ENCODE measurements around the gene RDH13.

The RDH13 gene

GRCh38 chr19:55053735-55054134 is 9.2 kb downstream of the RDH13 start (continued):
- TF ChIP-seq ZC3H10 (CRISPR knock-in tag; IDR thresholded peaks at IDR 0.05) = no peak
- TF ChIP-seq BACH2 (CRISPR knock-in tag; IDR thresholded peaks at IDR 0.05; ENCODE audit: borderline replicate concordance) = no peak
- TF ChIP-seq GLIS3 (CRISPR knock-in tag; IDR thresholded peaks at IDR 0.05) = no peak
- TF ChIP-seq ESRRG (CRISPR knock-in tag; IDR thresholded peaks at IDR 0.05) = no peak
- no peak for TF ChIP-seq SNAI2 (CRISPR knock-in tag; IDR thresholded peaks at IDR 0.05)
- no peak for TF ChIP-seq ISL1 (CRISPR knock-in tag; IDR thresholded peaks at IDR 0.05)

- no peak for TF ChIP-seq POU6F1 (CRISPR knock-in tag; IDR thresholded peaks at IDR 0.05; ENCODE audit: borderline replicate concordance, low read depth)
- TF ChIP-seq CREB5 (CRISPR knock-in tag; IDR thresholded peaks at IDR 0.05; ENCODE audit: low read depth) = no peak
- ATAC-seq = no peak
Measured at GRCh38 chr19:55050749-55051532, 12.0 kb downstream of the RDH13 start.

- ATAC-seq = no peak
- TF ChIP-seq CREB5 (CRISPR knock-in tag; IDR thresholded peaks at IDR 0.05; ENCODE audit: low read depth) (no peak), GLIS3 (CRISPR knock-in tag; IDR thresholded peaks at IDR 0.05) (no peak), RARB (CRISPR knock-in tag; IDR thresholded peaks at IDR 0.05) (no peak), PATZ1 (CRISPR knock-in tag; IDR thresholded peaks at IDR 0.05; ENCODE audit: borderline replicate concordance) (no peak), ZNF565 (CRISPR knock-in tag; conservative IDR thresholded peaks at IDR 0.05; ENCODE audit: low read depth) (no peak), ZFP30 (CRISPR knock-in tag; IDR thresholded peaks at IDR 0.05) (no peak), TCF4 (CRISPR knock-in tag; IDR thresholded peaks at IDR 0.05; ENCODE audit: borderline replicate concordance) (no peak), ZFP3 (CRISPR knock-in tag; IDR thresholded peaks at IDR 0.05) (no peak)
Measured at GRCh38 chr19:55048446-55048845, 14.5 kb downstream of the RDH13 start.

- TF ChIP-seq TOX (CRISPR knock-in tag; IDR thresholded peaks at IDR 0.05; ENCODE audit: borderline replicate concordance) (no peak), ZNF565 (CRISPR knock-in tag; conservative IDR thresholded peaks at IDR 0.05; ENCODE audit: low read depth) (no peak), ZFP3 (CRISPR knock-in tag; IDR thresholded peaks at IDR 0.05) (no peak)
- ATAC-seq = no peak
Measured at GRCh38 chr19:55047951-55048350, 15.0 kb downstream of the RDH13 start.

- ATAC-seq = no peak
- TF ChIP-seq TOX (CRISPR knock-in tag; IDR thresholded peaks at IDR 0.05; ENCODE audit: borderline replicate concordance) (no peak), ZNF70 (CRISPR knock-in tag; IDR thresholded peaks at IDR 0.05) (no peak), SNAI2 (CRISPR knock-in tag; IDR thresholded peaks at IDR 0.05) (no peak), ZC3H10 (CRISPR knock-in tag; IDR thresholded peaks at IDR 0.05) (no peak), GLIS3 (CRISPR knock-in tag; IDR thresholded peaks at IDR 0.05) (no peak), TCF4 (CRISPR knock-in tag; IDR thresholded peaks at IDR 0.05; ENCODE audit: borderline replicate concordance) (no peak), ZNF8 (CRISPR knock-in tag; IDR thresholded peaks at IDR 0.05) (no peak), ESRRG (CRISPR knock-in tag; IDR thresholded peaks at IDR 0.05) (no peak), TSHZ2 (CRISPR knock-in tag; IDR thresholded peaks at IDR 0.05) (no peak), CSDC2 (CRISPR knock-in tag; IDR thresholded peaks at IDR 0.05) (no peak), OSR1 (CRISPR knock-in tag; IDR thresholded peaks at IDR 0.05) (no peak), CSRNP3 (CRISPR knock-in tag; IDR thresholded peaks at IDR 0.05) (no peak), POU6F1 (CRISPR knock-in tag; IDR thresholded peaks at IDR 0.05; ENCODE audit: borderline replicate concordance, low read depth) (no peak)
Measured at GRCh38 chr19:55046975-55047622, 15.8 kb downstream of the RDH13 start.

Data from SK-N-SH treated with all-trans-retinoic acid at 6 μM for 48 hours (cell line).